ENCODE results near the gene C5orf34. TPM values are rescaled to one million over a fixed set of nuclear protein-coding genes. Genes with fewer than 3 reads are reported as not detected.
"Not testable (repeated sequence)": the region's sequence is repeated elsewhere in the genome, so short reads cannot be mapped to it uniquely, and the experiment has no call there.

Gene C5orf34
- polyA plus RNA-seq, 1 donor from 2014 or later: 12.7 TPM

DNA sequence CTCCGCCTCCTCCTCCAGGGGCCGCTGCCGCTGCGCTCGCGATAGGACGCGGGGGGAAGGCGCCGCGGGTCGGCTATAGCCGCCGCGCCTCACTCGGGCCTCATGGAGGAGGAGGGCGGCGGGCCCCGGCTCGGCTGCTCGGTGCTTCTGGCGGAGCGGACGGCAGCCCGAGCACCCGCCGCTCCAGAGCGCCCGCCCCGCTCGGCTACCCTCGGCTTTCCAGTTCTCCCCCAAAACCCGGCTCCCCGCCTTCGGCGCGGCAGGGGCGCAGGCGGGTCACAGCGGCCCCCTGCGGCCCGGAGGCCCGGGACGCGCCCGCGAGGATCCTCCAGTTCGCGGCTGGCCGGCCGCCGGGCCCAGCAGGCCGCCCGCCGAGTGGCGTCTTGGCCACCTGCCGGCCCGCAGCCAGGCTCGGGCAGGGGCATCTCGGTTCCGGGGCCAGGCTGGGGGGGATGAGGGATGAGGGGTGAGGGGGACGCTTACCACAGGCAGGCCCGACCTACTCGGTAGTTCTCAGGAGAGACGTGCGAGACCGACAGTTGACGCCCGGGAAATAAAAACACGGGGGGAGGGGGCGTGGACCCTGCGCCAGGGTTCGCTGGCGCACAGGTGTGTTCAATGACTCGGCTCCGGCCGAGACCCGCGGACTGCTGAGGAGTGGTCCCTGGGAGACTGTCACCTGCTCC, 42.1 kb upstream of the C5orf34 start, which contains the start of gene PAIP1:
Gene PAIP1 (minus strand): TSS at position 221 of the 686 bp plus-strand sequence. CDS start 231 bp downstream, outside the sequence.
- TF ChIP-seq POLR2AphosphoS5 (IDR thresholded peaks at IDR 0.05): peak; percentile 60
- peak; percentile 82 for TF ChIP-seq CTCF (IDR thresholded peaks at IDR 0.05; ENCODE audit: poor library complexity, severe bottlenecking)
- no peak for TF ChIP-seq MXI1 (conservative IDR thresholded peaks at IDR 0.05; ENCODE audit: poor library complexity, severe bottlenecking)
- TF ChIP-seq RAD21 (conservative IDR thresholded peaks at IDR 0.05): no peak
- TF ChIP-seq, protein P1, sequence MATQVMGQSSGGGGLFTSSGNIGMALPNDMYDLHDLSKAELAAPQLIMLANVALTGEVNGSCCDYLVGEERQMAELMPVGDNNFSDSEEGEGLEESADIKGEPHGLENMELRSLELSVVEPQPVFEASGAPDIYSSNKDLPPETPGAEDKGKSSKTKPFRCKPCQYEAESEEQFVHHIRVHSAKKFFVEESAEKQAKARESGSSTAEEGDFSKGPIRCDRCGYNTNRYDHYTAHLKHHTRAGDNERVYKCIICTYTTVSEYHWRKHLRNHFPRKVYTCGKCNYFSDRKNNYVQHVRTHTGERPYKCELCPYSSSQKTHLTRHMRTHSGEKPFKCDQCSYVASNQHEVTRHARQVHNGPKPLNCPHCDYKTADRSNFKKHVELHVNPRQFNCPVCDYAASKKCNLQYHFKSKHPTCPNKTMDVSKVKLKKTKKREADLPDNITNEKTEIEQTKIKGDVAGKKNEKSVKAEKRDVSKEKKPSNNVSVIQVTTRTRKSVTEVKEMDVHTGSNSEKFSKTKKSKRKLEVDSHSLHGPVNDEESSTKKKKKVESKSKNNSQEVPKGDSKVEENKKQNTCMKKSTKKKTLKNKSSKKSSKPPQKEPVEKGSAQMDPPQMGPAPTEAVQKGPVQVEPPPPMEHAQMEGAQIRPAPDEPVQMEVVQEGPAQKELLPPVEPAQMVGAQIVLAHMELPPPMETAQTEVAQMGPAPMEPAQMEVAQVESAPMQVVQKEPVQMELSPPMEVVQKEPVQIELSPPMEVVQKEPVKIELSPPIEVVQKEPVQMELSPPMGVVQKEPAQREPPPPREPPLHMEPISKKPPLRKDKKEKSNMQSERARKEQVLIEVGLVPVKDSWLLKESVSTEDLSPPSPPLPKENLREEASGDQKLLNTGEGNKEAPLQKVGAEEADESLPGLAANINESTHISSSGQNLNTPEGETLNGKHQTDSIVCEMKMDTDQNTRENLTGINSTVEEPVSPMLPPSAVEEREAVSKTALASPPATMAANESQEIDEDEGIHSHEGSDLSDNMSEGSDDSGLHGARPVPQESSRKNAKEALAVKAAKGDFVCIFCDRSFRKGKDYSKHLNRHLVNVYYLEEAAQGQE (IDR thresholded peaks at IDR 0.05; ENCODE audit: borderline replicate concordance): no peak
- peak; percentile 23 for TF ChIP-seq SMC3 (conservative IDR thresholded peaks at IDR 0.05; ENCODE audit: poor library complexity)
- peak; percentile 34 for TF ChIP-seq EP300 (conservative IDR thresholded peaks at IDR 0.05; ENCODE audit: poor library complexity, severe bottlenecking)
- no peak for TF ChIP-seq TAF1 (IDR thresholded peaks at IDR 0.05; ENCODE audit: low read depth)
- TF ChIP-seq EZH2 (IDR thresholded peaks at IDR 0.05; ENCODE audit: borderline replicate concordance, insufficient read depth, low read length, poor library complexity, severe bottlenecking): no peak
- Histone ChIP-seq H3K9me2 (ENCODE audit: insufficient read depth, low read length) (no peaks in the 10 kb centered on the region), H3K9me3 (ENCODE audit: low read length) (no peaks in the 10 kb centered on the region), H3K9ac (ENCODE audit: low read length) (peak within 1 kb of the TSS; percentile 98), H3K4me2 (ENCODE audit: low read length) (peak within 1 kb of the TSS; percentile 100), H3F3A (ENCODE audit: insufficient read depth, low read length, poor library complexity, severe bottlenecking) (peaks cover 4% of the 10 kb centered on the region), H3K27ac (ENCODE audit: low read length) (peak within 1 kb of the TSS; percentile 98), H4K20me1 (ENCODE audit: insufficient read depth) (no peaks in the 10 kb centered on the region), H2AFZ (ENCODE audit: low read depth, low read length) (peak within 1 kb of the TSS; percentile 98), H3K4me3 (ENCODE audit: low read length) (peak within 1 kb of the TSS; percentile 86), H3K36me3 (ENCODE audit: insufficient read depth, low read length) (peaks cover 14% of the 10 kb centered on the region), H3K27me3 (ENCODE audit: insufficient read depth, low read depth, low read length) (no peaks in the 10 kb centered on the region), H3K79me2 (replicated peaks; ENCODE audit: insufficient read depth, low read length) (peaks cover 43% of the 10 kb centered on the region)

- Histone ChIP-seq H3K4me3 (ENCODE audit: low read length) (peak overlapping the region; percentile 86), H3K36me3 (ENCODE audit: insufficient read depth, low read length) (peaks cover 14% of the 10 kb centered on the region), H3K79me2 (replicated peaks; ENCODE audit: insufficient read depth, low read length) (peaks cover 47% of the 10 kb centered on the region), H3K9ac (ENCODE audit: low read length) (peak overlapping the region; percentile 98), H2AFZ (ENCODE audit: low read depth, low read length) (peak overlapping the region; percentile 98), H3K27ac (ENCODE audit: low read length) (peak overlapping the region; percentile 98)
- H3K4me2 ChIP-seq (ENCODE audit: low read length); H3K27me3 ChIP-seq (ENCODE audit: insufficient read depth, low read depth, low read length); H3F3A ChIP-seq (ENCODE audit: insufficient read depth, low read length, poor library complexity, severe bottlenecking); H3K9me3 ChIP-seq (ENCODE audit: low read length); H4K20me1 ChIP-seq (ENCODE audit: insufficient read depth); H3K9me2 ChIP-seq (ENCODE audit: insufficient read depth, low read length): not testable (repeated sequence)
Observed at GRCh38 chr5:43556607-43556856, 41.6 kb upstream of the C5orf34 start.

Measured in neural cell (in vitro differentiated cells).